ENCODE measurements around the gene DAPK1. TPM values are rescaled to one million over a fixed set of nuclear protein-coding genes. Genes with fewer than 3 reads are reported as not detected.

The DAPK1 gene
- polyA plus RNA-seq, 1 donor from 2014 or later = 45.0 TPM

DNA sequence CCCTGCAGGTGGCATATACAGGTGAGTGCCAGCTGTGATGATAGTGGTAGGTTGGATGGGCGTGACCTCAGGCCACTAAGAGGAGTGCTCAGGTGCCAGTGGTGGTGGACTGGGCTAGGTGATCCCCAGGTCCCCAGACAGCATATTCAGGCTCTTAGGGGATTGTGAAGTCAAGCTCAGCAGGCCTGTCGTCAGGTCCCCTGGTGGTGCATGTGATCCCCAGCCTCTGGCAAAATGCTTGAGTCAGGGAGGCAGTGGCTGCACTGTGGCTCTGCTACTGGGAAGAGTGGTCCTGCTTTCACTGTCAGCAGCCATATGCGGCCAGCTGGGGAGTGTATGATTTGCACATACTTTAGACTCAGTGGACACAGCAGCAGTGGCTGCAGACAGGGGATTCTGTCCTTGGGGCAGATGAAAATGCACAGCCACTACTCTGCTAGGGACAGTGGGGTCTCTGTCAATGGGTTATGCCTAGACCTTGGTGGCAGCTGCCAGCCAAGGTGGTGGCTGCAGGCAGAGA lies 196.6 kb downstream of the DAPK1 start:
- Histone ChIP-seq H3K9me2 (ENCODE audit: insufficient read depth, low read length) (no peaks in the 10 kb centered on the region), H3F3A (ENCODE audit: insufficient read depth, low read length, poor library complexity, severe bottlenecking) (no peaks in the 10 kb centered on the region), H3K27me3 (ENCODE audit: insufficient read depth, low read depth, low read length) (no peaks in the 10 kb centered on the region), H3K9ac (ENCODE audit: low read length) (no peak overlapping the region), H3K9me3 (ENCODE audit: low read length) (peaks cover 8% of the 10 kb centered on the region), H3K36me3 (ENCODE audit: insufficient read depth, low read length) (peaks cover 28% of the 10 kb centered on the region), H3K27ac (ENCODE audit: low read length) (no peak overlapping the region), H4K20me1 (ENCODE audit: insufficient read depth) (no peaks in the 10 kb centered on the region), H2AFZ (ENCODE audit: low read depth, low read length) (no peak overlapping the region), H3K4me2 (ENCODE audit: low read length) (no peak overlapping the region), H3K4me3 (ENCODE audit: low read length) (no peak overlapping the region), H3K79me2 (replicated peaks; ENCODE audit: insufficient read depth, low read length) (no peaks in the 10 kb centered on the region)
- no peak for TF ChIP-seq EP300 (conservative IDR thresholded peaks at IDR 0.05; ENCODE audit: poor library complexity, severe bottlenecking)
- no peak for TF ChIP-seq RAD21 (conservative IDR thresholded peaks at IDR 0.05)
- TF ChIP-seq POLR2AphosphoS5 (IDR thresholded peaks at IDR 0.05) = no peak
- TF ChIP-seq MXI1 (conservative IDR thresholded peaks at IDR 0.05; ENCODE audit: poor library complexity, severe bottlenecking) = no peak

DNA sequence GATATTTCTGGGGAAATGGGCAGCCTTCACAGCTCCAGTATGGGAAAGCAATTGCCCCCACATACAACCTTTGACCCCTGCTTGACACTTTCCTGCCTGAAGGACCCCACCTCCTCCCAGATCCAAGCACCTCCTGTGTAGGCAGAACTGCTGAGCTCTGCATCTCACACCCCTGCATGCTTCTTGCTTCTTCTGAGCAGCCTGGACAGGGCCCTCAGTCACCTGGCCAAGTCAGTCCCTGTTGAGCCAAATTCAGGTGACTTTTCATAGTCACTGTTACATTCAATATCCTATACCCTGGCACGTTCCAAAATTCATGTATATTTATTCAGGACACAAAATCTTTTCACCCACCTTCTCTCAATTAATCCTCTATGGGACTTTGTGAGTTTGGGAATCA lies 197.9 kb downstream of the DAPK1 start:
- no peak overlapping the region for H2AFZ ChIP-seq (ENCODE audit: low read depth, low read length)
- no peaks in the 10 kb centered on the region for H3F3A ChIP-seq (ENCODE audit: insufficient read depth, low read length, poor library complexity, severe bottlenecking)
- H3K27me3 ChIP-seq (ENCODE audit: insufficient read depth, low read depth, low read length) = no peaks in the 10 kb centered on the region
- H3K4me2 ChIP-seq (ENCODE audit: low read length) = no peak overlapping the region
- H3K4me3 ChIP-seq (ENCODE audit: low read length) = no peak overlapping the region
- TF ChIP-seq, protein P1, sequence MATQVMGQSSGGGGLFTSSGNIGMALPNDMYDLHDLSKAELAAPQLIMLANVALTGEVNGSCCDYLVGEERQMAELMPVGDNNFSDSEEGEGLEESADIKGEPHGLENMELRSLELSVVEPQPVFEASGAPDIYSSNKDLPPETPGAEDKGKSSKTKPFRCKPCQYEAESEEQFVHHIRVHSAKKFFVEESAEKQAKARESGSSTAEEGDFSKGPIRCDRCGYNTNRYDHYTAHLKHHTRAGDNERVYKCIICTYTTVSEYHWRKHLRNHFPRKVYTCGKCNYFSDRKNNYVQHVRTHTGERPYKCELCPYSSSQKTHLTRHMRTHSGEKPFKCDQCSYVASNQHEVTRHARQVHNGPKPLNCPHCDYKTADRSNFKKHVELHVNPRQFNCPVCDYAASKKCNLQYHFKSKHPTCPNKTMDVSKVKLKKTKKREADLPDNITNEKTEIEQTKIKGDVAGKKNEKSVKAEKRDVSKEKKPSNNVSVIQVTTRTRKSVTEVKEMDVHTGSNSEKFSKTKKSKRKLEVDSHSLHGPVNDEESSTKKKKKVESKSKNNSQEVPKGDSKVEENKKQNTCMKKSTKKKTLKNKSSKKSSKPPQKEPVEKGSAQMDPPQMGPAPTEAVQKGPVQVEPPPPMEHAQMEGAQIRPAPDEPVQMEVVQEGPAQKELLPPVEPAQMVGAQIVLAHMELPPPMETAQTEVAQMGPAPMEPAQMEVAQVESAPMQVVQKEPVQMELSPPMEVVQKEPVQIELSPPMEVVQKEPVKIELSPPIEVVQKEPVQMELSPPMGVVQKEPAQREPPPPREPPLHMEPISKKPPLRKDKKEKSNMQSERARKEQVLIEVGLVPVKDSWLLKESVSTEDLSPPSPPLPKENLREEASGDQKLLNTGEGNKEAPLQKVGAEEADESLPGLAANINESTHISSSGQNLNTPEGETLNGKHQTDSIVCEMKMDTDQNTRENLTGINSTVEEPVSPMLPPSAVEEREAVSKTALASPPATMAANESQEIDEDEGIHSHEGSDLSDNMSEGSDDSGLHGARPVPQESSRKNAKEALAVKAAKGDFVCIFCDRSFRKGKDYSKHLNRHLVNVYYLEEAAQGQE (IDR thresholded peaks at IDR 0.05; ENCODE audit: borderline replicate concordance) = no peak
- TF ChIP-seq EZH2 (IDR thresholded peaks at IDR 0.05; ENCODE audit: borderline replicate concordance, insufficient read depth, low read length, poor library complexity, severe bottlenecking) (no peak), RAD21 (conservative IDR thresholded peaks at IDR 0.05) (no peak), EP300 (conservative IDR thresholded peaks at IDR 0.05; ENCODE audit: poor library complexity, severe bottlenecking) (no peak), MXI1 (conservative IDR thresholded peaks at IDR 0.05; ENCODE audit: poor library complexity, severe bottlenecking) (no peak), SMC3 (conservative IDR thresholded peaks at IDR 0.05; ENCODE audit: poor library complexity) (no peak), POLR2AphosphoS5 (IDR thresholded peaks at IDR 0.05) (no peak), TAF1 (IDR thresholded peaks at IDR 0.05; ENCODE audit: low read depth) (no peak)
- TF ChIP-seq, protein P2, sequence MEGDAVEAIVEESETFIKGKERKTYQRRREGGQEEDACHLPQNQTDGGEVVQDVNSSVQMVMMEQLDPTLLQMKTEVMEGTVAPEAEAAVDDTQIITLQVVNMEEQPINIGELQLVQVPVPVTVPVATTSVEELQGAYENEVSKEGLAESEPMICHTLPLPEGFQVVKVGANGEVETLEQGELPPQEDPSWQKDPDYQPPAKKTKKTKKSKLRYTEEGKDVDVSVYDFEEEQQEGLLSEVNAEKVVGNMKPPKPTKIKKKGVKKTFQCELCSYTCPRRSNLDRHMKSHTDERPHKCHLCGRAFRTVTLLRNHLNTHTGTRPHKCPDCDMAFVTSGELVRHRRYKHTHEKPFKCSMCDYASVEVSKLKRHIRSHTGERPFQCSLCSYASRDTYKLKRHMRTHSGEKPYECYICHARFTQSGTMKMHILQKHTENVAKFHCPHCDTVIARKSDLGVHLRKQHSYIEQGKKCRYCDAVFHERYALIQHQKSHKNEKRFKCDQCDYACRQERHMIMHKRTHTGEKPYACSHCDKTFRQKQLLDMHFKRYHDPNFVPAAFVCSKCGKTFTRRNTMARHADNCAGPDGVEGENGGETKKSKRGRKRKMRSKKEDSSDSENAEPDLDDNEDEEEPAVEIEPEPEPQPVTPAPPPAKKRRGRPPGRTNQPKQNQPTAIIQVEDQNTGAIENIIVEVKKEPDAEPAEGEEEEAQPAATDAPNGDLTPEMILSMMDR (IDR thresholded peaks at IDR 0.05; ENCODE audit: poor library complexity, severe bottlenecking) = no peak
- no peaks in the 10 kb centered on the region for H4K20me1 ChIP-seq (ENCODE audit: insufficient read depth)
- no peak overlapping the region for H3K9ac ChIP-seq (ENCODE audit: low read length)
- H3K36me3 ChIP-seq (ENCODE audit: insufficient read depth, low read length) = peaks cover 19% of the 10 kb centered on the region
- no peak overlapping the region for H3K27ac ChIP-seq (ENCODE audit: low read length)
- no peaks in the 10 kb centered on the region for H3K79me2 ChIP-seq (replicated peaks; ENCODE audit: insufficient read depth, low read length)
- H3K9me2 ChIP-seq (ENCODE audit: insufficient read depth, low read length) = no peaks in the 10 kb centered on the region
- H3K9me3 ChIP-seq (ENCODE audit: low read length) = peaks cover 5% of the 10 kb centered on the region
